GM10248 (cell line): ENCODE data around the gene UGT1A4.

Experiments
- CTCF ChIA-PET: fragments of 300-600 bp; sonication (Branson Sonifier 250); formaldehyde crosslinking; extraction: SDS; loops from one replicate; lab custom pipeline; 2021; ENCODE audit warnings: antibody characterized with exemption; lab: Yijun Ruan, JAX
- POLR2A ChIA-PET: fragments of 350-650 bp; sonication (Branson Sonifier 250); formaldehyde crosslinking; extraction: SDS; loops from one replicate; lab custom pipeline; 2020; ENCODE audit warnings: antibody characterized with exemption; lab: Yijun Ruan, JAX
- DNase-seq: peaks from one replicate; pipeline ENCODE4 v3.0.0; 2012; ENCODE audit errors: extremely low spot score
- CTCF ChIP-seq: IDR thresholded peaks from 2 replicates; pipeline ENCODE4 v1.5.1; 2012; ENCODE audit warnings: mild to moderate bottlenecking, low read depth; ENCODE audit errors: extremely low read depth, missing control alignments, control extremely low read depth

The UGT1A4 gene

GRCh38 chr2:233676046-233676445, 42.5 kb upstream of the UGT1A4 start:
- POLR2A ChIA-PET: no interaction called here
- CTCF ChIA-PET: no interaction called here
- no peak for DNase-seq

GRCh38 chr2:233679196-233679595, 39.3 kb upstream of the UGT1A4 start:
- TF ChIP-seq CTCF: no peak
- ChIA-PET POLR2A (no interaction called here), CTCF (no interaction called here)
- DNase-seq: no peak

More at GRCh38 chr2:233676046-233676445, 42.5 kb upstream of the UGT1A4 start:
- TF ChIP-seq CTCF: no peak

GRCh38 chr2:233680361-233681045, 38.0 kb upstream of the UGT1A4 start:
- POLR2A ChIA-PET: no interaction called here

GRCh38 chr2:233681521-233682099, 36.9 kb upstream of the UGT1A4 start, which contains the start of gene UGT1A7:
Gene UGT1A7, plus strand, starts transcription at chr2:233681901. Its CDS starts 37 bp downstream, at chr2:233681938.
- CTCF ChIA-PET: no interaction called here
- TF ChIP-seq CTCF: no peak

More at GRCh38 chr2:233680361-233681045, 38.0 kb upstream of the UGT1A4 start:
- DNase-seq: no peak
- CTCF ChIA-PET: interaction anchor here (1.0 kb wide), 1 partner anchor 9 kb away, joined by 4 read pairs; the partner anchor contains the start of gene UGT1A9
- no peak for TF ChIP-seq CTCF

GRCh38 chr2:233684640-233685039, 33.9 kb upstream of the UGT1A4 start:
- ChIA-PET POLR2A (no interaction called here), CTCF (no interaction called here)
- no peak for DNase-seq
- TF ChIP-seq CTCF: no peak

More at GRCh38 chr2:233681521-233682099, 36.9 kb upstream of the UGT1A4 start, which contains the start of gene UGT1A7:
- POLR2A ChIA-PET: no interaction called here
- no peak for DNase-seq

GRCh38 chr2:233686928-233687327, 31.6 kb upstream of the UGT1A4 start:
- TF ChIP-seq CTCF: no peak
- POLR2A ChIA-PET: no interaction called here
- CTCF ChIA-PET: no interaction called here
- no peak for DNase-seq
